WTC11 (cell line): Measurements from ENCODE around the gene ZNF433. TPM values are rescaled to one million over a fixed set of nuclear protein-coding genes. Genes with fewer than 3 reads are reported as not detected.

Experiments used
- AR ChIP-seq: fragments of 250-450 bp; sonication (Bioruptor Pico); IDR thresholded peaks from 2 replicates; pipeline ENCODE4 v1.9.0; 2021; ENCODE audit warnings: mild to moderate bottlenecking
- ETV6 ChIP-seq: sonication (generic); formaldehyde crosslinking; IDR thresholded peaks from 2 replicates; pipeline ENCODE4 v1.8.1; 2022; ENCODE audit warnings: mild to moderate bottlenecking, missing genetic modification reagents
- HMGXB4 ChIP-seq: sonication (generic); formaldehyde crosslinking; IDR thresholded peaks from 2 replicates; pipeline ENCODE4 v1.8.1; 2023; ENCODE audit warnings: mild to moderate bottlenecking, moderate library complexity, missing genetic modification reagents
- IRF2 ChIP-seq: sonication (generic); formaldehyde crosslinking; IDR thresholded peaks from 2 replicates; pipeline ENCODE4 v1.8.0; 2022; ENCODE audit warnings: low read depth, missing genetic modification reagents, borderline replicate concordance
- JUN ChIP-seq: sonication (generic); formaldehyde crosslinking; IDR thresholded peaks from 2 replicates; pipeline ENCODE4 v1.8.0; 2023; ENCODE audit warnings: mild to moderate bottlenecking, missing genetic modification reagents
- NFE2L1 ChIP-seq: sonication (generic); formaldehyde crosslinking; IDR thresholded peaks from 2 replicates; pipeline ENCODE4 v1.8.1; 2023; ENCODE audit warnings: missing genetic modification reagents
- ZBTB21 ChIP-seq: sonication (generic); formaldehyde crosslinking; IDR thresholded peaks from 2 replicates; pipeline ENCODE4 v1.8.1; 2023; ENCODE audit warnings: mild to moderate bottlenecking, missing genetic modification reagents, borderline replicate concordance
- ZNF138 ChIP-seq: sonication (generic); formaldehyde crosslinking; conservative IDR thresholded peaks from 2 replicates; pipeline ENCODE4 v1.8.1; 2022; ENCODE audit warnings: mild to moderate bottlenecking, moderate library complexity, missing genetic modification reagents
- ZNF232 ChIP-seq: sonication (generic); formaldehyde crosslinking; IDR thresholded peaks from 2 replicates; pipeline ENCODE4 v1.8.0; 2022; ENCODE audit warnings: mild to moderate bottlenecking, missing genetic modification reagents
- ZNF423 ChIP-seq: fragments of 250-450 bp; sonication (Bioruptor Pico); IDR thresholded peaks from 2 replicates; pipeline ENCODE4 v2.1.2; 2022; ENCODE audit warnings: mild to moderate bottlenecking, moderate library complexity
- ZNF532 ChIP-seq: fragments of 250-450 bp; sonication (Bioruptor Pico); IDR thresholded peaks from 2 replicates; pipeline ENCODE4 v1.9.0; 2021; ENCODE audit warnings: mild to moderate bottlenecking, borderline replicate concordance
- total RNA-seq: library from RNA; stranded (reverse); gene quantifications from 3 replicates; pipeline ENCODE4 v1.2.3, GENCODE V29; 2021
- TF ChIP-seq, protein P1 (sequence below): sonication (generic); formaldehyde crosslinking; IDR thresholded peaks from 2 replicates; pipeline ENCODE4 v1.8.0; 2022; ENCODE audit warnings: missing genetic modification reagents
- TF ChIP-seq, protein P2 (sequence below): fragments of 200-600 bp; IDR thresholded peaks from 2 replicates; pipeline ENCODE4 v1.8.0; 2022; ENCODE audit warnings: antibody characterized with exemption
- TF ChIP-seq, protein P3 (sequence below): sonication (generic); formaldehyde crosslinking; IDR thresholded peaks from 2 replicates; pipeline ENCODE4 v1.8.0; 2023; ENCODE audit warnings: missing genetic modification reagents

The ZNF433 gene
- total RNA-seq, 1 experiment from 2014 or later = 2.9 TPM

GRCh38 chr19:12052497-12053169 lies 17.2 kb upstream of the ZNF433 start, which contains the start of gene ZNF878 (continued):
- TF ChIP-seq ZNF532 (CRISPR knock-in tag) (no peak), ZNF138 (CRISPR knock-in tag) (no peak), ETV6 (CRISPR knock-in tag) (peak; percentile 67; the same call in 1 of the 2 replicates), NFE2L1 (CRISPR knock-in tag) (peak; percentile 55; the same call in 1 of the 2 replicates), IRF2 (no peak), ZNF423 (CRISPR knock-in tag) (no peak), ZBTB21 (CRISPR knock-in tag) (peak; percentile 71; the same call in 1 of the 2 replicates), AR (CRISPR knock-in tag) (no peak), HMGXB4 (CRISPR knock-in tag) (peak; percentile 71; the same call in 1 of the 2 replicates), JUN (CRISPR knock-in tag) (peak; percentile 69; the same call in 1 of the 2 replicates), ZNF232 (CRISPR knock-in tag) (peak; percentile 81; the same call in 1 of the 2 replicates)
- TF ChIP-seq, protein P1, sequence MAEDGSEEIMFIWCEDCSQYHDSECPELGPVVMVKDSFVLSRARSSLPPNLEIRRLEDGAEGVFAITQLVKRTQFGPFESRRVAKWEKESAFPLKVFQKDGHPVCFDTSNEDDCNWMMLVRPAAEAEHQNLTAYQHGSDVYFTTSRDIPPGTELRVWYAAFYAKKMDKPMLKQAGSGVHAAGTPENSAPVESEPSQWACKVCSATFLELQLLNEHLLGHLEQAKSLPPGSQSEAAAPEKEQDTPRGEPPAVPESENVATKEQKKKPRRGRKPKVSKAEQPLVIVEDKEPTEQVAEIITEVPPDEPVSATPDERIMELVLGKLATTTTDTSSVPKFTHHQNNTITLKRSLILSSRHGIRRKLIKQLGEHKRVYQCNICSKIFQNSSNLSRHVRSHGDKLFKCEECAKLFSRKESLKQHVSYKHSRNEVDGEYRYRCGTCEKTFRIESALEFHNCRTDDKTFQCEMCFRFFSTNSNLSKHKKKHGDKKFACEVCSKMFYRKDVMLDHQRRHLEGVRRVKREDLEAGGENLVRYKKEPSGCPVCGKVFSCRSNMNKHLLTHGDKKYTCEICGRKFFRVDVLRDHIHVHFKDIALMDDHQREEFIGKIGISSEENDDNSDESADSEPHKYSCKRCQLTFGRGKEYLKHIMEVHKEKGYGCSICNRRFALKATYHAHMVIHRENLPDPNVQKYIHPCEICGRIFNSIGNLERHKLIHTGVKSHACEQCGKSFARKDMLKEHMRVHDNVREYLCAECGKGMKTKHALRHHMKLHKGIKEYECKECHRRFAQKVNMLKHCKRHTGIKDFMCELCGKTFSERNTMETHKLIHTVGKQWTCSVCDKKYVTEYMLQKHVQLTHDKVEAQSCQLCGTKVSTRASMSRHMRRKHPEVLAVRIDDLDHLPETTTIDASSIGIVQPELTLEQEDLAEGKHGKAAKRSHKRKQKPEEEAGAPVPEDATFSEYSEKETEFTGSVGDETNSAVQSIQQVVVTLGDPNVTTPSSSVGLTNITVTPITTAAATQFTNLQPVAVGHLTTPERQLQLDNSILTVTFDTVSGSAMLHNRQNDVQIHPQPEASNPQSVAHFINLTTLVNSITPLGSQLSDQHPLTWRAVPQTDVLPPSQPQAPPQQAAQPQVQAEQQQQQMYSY (CRISPR knock-in tag) = no peak
- TF ChIP-seq, protein P2, sequence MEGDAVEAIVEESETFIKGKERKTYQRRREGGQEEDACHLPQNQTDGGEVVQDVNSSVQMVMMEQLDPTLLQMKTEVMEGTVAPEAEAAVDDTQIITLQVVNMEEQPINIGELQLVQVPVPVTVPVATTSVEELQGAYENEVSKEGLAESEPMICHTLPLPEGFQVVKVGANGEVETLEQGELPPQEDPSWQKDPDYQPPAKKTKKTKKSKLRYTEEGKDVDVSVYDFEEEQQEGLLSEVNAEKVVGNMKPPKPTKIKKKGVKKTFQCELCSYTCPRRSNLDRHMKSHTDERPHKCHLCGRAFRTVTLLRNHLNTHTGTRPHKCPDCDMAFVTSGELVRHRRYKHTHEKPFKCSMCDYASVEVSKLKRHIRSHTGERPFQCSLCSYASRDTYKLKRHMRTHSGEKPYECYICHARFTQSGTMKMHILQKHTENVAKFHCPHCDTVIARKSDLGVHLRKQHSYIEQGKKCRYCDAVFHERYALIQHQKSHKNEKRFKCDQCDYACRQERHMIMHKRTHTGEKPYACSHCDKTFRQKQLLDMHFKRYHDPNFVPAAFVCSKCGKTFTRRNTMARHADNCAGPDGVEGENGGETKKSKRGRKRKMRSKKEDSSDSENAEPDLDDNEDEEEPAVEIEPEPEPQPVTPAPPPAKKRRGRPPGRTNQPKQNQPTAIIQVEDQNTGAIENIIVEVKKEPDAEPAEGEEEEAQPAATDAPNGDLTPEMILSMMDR = no peak
- TF ChIP-seq, protein P3, sequence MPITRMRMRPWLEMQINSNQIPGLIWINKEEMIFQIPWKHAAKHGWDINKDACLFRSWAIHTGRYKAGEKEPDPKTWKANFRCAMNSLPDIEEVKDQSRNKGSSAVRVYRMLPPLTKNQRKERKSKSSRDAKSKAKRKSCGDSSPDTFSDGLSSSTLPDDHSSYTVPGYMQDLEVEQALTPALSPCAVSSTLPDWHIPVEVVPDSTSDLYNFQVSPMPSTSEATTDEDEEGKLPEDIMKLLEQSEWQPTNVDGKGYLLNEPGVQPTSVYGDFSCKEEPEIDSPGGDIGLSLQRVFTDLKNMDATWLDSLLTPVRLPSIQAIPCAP (CRISPR knock-in tag) = no peak
